ENCODE data around the gene SLC5A3.

The SLC5A3 gene

DNA sequence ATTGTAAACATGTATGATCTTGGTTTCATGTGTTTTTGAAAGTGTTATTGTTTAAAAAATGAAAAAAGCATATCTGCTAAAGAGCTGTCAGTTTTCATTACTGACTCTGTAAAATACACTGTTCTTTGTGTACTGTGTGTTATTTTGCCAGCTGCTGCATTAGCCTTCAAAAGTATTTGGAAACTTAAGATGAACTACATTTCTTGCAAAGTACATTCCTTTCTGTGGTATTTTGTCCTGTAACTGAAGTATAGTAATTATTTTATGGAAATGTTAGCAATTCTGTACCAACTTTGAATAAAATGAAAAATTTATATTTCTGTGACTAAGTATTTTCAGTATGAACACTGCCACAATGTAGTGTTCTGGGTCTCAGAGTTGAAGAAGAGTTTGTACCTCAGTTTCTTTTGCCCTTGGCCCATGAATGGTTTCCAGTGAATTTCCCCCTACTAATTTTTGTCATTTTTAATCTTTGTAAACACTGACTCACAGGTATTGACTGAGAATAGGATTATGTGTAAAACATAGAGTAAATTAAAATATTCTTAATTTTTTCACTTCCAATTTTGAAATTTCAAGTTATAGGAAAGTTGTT lies 32.7 kb downstream of the SLC5A3 start:
- no peak for DNase-seq

DNA sequence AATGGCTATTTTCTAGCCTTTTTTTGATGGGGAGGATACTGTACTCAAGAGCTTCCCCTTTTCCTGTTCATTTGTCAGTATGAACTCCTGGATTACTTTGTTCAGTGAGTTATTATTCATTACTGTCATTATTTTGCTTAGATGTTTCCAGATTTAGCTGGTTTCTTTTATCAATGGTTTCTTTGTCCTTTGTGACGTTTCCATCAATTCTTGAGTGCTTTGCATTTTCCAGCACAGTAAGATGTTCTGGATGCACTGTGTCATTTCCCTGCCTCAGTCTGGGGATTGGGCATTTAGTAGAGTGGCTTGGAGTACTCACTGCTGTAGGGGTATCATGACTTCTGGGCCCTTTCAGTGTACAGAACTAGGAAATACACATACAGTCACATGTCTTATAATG lies 34.2 kb downstream of the SLC5A3 start:
- no peak for DNase-seq

DNA sequence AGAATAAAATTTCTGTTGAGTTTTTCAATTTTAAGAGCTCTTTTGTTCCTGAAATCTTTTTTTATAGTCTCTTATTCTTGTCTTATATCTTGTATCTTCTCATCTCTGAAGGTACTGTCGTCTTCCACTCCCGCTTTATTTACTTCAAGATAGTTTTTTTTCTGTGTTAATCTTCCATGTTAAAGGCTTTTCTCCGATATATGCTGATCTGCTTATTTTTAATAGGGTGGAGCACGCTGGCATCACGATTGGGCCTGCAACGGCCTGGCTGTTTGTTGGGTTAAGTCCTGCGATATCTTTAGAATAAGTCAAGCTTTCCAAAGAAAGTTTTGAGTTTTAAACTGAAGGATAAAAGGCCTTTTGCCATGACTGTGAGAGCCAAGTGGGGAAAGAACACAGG lies 35.7 kb downstream of the SLC5A3 start:
- DNase-seq = no peak

DNA sequence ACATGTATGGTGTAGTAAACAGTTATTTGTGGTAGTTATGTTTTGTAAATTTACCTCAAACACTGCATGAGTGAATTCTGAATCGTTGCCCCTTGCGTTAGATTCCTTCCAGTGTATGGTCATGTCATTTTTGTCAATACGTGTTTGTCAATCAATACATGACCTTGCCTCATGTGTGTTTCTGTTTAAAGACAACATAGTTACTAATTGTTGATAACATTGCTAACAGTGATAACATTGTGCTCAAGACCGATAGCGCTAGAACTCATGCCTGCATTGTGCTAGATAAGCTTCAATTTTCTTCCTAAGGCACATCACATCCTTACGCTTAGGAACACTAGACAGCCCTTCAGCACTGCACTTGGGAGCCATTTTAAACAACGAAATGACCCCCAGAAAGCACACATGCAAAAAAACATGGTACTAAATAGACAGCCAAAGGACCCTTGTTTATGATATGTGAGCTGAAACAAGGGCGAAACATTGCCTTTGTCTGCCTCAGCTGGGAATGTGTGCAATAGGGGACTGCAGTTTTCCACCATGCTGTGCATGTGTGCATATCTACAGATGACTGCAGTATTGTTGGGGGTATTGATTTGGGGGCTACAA lies 37.3 kb downstream of the SLC5A3 start:
- DNase-seq = no peak

DNA sequence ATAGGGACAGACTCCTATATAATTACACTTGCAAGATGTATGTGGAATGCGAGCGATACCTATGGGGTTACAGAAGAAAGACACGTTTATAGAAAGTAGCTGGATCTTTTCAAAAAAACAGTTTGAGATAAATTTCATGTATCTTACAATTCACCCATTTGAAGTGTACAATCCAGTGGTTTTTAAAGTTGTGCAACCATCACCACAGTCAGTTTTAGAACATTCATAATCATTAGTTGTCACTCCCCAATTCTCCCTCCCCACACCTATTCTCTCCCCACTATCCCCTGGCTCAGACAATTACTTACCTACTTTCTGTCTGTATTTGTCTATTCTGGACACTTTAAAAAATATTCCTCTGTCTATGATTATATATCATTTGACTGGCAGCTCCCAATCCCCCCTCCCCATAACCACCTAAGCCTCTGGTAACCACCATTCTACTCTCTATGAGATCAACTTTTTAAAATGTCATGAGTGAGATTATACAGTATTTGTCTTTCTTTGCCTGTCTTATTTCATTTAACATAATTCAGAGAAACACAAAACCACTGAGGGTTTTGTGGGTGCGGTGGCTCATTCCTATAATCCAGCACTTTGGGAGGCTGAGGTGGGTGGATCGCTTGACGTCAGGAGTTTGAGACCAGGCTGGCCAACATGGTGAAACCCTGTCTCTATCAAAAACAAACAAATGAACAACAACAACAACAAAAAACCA lies 39.1 kb downstream of the SLC5A3 start:
- no peak for DNase-seq

DNA sequence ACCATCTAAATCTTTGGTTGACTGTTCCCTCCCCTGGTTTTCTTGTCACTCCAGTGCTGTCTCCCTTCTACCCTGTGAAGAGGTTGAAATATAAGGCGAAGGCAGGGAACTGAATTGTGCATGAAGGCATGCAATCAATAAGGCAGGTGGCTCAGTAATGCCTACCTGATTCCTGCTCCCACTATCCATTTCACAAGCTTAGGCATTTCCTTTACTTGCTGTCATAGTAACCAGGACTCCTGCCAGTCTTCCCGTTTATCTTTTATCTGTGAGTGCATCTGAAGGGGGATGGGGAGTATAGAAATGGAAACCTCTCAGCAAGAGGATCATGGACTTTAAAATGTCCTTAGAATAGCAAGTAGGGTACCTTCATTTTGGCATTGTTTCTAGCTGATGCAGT lies 40.5 kb downstream of the SLC5A3 start:
- DNase-seq = no peak

DNA sequence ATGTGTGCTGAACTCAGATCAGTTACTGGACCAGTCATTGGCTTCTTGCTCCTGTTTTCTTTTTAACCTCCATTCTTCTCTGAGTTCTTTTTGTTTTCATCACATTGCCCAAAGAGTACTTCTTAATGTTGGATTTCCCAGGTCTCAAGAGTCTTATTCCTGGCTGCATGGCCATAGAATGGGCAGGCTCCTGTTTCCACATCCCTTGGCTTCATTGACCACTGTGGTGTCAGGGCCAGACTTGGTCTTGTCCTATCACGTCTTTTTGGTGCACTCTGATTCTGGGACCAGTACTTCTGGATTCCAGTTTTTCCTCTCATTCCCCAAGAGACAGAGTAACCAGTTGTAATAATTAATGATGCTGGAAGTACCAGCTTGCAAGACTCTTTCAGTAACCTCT lies 41.8 kb downstream of the SLC5A3 start:
- no peak for DNase-seq

DNA sequence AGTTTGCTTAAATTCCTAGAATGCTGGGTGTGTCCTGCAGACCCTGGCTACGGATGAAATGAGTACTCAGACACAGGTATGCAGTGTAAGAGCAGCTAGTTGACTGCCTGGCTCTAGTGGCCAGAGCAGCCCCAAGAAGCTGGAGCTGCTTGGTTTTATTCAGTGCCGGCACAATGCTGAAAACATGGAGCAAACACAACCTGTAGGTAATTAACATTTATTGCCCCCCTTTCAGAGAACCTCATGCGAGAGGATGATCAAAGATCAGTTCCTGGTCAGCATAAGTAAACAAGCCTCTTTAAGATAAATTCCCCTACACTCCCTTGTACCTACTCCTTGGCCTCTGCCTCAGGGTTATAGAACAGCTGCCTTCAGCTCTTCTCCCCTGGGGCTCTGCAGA lies 43.2 kb downstream of the SLC5A3 start:
- no peak for DNase-seq

DNA sequence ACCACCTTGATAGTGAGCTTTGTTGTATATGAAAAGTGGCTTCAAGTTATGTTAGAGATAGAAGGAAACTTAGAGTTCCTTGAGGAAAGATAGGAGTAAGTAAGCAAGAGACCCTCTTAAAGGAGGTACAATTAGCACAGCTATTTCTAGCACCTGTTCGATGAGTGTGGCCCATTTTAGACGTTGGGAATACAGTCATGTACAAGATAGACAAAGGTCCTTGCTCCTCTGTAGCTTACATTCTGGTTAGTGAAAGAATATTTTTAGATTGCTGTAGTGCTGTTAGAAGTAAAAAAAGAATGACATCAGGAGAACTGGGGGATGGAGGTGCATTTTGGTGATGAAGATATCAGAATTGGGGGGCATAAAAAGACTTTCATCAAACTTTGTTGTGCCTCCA lies 47.5 kb downstream of the SLC5A3 start:
- no peak for DNase-seq

DNA sequence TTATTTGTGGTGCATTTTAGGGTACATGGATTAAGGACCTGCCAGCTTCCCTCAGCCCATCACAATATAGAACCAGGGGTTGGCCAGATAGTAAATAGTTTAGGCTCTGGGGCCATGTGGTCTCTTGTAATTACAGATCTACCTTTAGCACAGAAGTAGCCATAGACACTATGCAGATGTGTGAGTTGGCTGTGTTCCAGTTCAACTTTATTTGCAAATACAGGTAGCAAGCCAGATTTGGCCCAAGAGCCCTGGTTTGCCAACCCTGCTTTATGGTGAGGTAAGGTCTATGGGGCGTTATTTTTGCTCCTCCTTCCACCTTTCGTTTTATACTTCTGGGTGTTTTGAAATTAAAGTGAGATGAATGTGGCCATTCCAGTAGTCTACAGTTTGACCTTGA lies 48.7 kb downstream of the SLC5A3 start:
- DNase-seq = no peak

Measured in NCI-H1436 treated with DMSO at 0.1 percent for 48 hours (cell line).